ENCODE measurements around the gene CMPK1.

- no peak for TF ChIP-seq POLR2A (IDR thresholded peaks at IDR 0.05)
- TF ChIP-seq, protein P1, sequence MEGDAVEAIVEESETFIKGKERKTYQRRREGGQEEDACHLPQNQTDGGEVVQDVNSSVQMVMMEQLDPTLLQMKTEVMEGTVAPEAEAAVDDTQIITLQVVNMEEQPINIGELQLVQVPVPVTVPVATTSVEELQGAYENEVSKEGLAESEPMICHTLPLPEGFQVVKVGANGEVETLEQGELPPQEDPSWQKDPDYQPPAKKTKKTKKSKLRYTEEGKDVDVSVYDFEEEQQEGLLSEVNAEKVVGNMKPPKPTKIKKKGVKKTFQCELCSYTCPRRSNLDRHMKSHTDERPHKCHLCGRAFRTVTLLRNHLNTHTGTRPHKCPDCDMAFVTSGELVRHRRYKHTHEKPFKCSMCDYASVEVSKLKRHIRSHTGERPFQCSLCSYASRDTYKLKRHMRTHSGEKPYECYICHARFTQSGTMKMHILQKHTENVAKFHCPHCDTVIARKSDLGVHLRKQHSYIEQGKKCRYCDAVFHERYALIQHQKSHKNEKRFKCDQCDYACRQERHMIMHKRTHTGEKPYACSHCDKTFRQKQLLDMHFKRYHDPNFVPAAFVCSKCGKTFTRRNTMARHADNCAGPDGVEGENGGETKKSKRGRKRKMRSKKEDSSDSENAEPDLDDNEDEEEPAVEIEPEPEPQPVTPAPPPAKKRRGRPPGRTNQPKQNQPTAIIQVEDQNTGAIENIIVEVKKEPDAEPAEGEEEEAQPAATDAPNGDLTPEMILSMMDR (IDR thresholded peaks at IDR 0.05), result no peak
Observed at GRCh38 chr1:47396671-47397196, 63.1 kb downstream of the CMPK1 start.

Measured in ovary (tissue), 3 donors.